Effector CD4-positive, alpha-beta T cell (primary cell): ENCODE data around the gene ZNF429.
"Not testable (repeated sequence)": the region's sequence is repeated elsewhere in the genome, so short reads cannot be mapped to it uniquely, and the experiment has no call there.

Source experiments
- DNase-seq: peaks from one replicate; pipeline ENCODE4 v3.0.0-alpha.2; 2020

ZNF429 gene

DNA sequence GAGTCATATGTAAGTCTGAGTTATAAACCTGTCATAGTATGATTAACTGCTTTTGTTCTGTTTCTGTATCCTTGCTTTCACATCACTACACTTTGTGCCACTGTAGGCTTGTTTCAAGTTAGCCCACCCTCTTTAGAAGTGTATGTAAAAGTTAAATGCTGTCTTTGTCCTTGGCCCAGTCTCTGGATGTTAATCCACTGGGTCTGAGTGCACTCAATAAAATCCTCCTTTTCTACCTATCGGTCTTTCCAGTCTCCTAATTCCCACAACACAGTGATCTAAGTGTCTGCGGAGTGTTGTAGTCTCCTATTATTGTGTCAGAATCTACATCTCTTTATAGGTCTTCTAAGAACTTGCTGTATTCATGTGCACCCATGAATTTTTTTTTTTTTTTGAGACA lies 14.1 kb downstream of the ZNF429 start:
- DNase-seq, result no peak

DNA sequence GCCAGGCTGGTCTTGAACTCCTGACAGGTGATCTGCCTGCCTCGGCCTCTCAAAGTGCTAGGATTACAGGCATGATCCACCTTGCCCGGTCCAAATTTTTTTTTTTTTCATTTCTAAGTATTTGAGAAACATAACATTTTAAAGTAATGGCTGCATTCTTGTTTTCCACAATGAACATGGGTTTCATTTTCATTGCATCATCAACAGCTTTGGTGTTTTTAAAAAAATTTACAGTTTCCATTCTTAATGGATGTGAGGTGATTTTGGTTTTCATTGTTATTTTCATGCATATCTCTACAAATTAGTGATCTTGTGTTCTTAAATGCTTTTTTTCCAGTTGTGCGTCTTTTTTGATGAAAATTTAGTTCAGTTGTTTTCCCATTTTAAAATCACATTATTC lies 27.5 kb downstream of the ZNF429 start:
- DNase-seq, result no peak

DNA sequence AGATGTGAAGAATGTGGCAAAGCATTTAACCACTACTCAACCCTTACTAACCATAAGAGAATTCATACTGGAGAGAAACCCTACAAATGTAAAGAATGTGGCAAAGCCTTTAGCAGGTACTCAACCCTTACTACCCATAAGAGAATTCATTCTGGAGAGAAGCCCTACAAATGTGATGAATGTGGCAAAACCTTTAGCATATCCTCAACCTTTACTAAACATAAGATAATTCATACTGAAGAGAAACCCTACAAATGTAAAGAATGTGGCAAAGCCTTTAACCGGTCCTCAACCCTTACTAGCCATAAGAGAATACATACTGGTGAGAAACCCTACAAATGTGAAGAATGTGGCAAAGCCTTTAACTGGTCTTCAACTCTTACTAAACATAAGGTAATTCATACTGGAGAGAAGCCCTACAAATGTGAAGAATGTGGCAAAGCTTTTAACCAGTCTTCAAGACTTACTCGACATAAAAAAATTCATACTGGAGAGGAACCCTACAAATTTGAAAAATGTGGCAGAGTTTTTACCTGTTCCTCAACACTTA lies 31.4 kb downstream of the ZNF429 start:
- not testable (repeated sequence) for DNase-seq

DNA sequence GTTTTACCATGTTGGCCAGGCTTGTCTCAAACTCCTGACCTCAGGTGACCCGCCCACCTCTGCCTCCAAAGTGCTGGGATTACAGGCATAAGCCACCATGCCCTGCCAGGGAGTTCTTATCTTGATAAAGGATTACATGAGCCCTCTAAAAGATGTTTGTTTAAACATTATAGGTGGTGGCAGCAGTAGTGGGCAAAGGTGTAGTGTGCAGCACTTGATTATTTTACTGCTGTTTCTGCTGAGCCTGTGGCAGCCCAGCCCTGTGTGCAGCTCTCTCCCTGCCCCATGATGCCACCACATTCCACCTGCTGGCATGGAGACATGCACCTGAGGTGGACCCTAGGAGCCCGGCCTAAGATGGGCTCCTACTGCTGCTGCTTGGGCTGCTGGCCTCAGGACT lies 54.0 kb downstream of the ZNF429 start:
- no peak for DNase-seq

DNA sequence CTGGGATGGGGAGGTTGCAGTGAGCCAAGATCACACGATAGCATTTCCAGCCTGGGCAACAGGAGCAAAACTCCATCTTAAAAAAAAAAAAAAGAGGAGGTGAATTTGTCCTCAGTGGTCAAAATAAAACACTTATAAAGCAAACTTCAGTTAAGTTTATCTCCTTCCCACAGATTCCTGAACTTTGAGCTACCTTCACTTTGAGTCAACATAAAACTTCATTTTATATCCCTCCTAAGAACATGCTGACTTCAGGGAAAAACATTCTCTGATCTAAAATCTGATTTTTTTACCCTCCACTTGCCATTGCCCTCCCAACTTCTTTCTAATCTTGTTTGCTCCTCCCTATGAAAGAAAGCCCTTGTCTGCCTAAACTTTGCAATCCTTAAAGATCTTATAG lies 59.0 kb downstream of the ZNF429 start:
- no peak for DNase-seq

DNA sequence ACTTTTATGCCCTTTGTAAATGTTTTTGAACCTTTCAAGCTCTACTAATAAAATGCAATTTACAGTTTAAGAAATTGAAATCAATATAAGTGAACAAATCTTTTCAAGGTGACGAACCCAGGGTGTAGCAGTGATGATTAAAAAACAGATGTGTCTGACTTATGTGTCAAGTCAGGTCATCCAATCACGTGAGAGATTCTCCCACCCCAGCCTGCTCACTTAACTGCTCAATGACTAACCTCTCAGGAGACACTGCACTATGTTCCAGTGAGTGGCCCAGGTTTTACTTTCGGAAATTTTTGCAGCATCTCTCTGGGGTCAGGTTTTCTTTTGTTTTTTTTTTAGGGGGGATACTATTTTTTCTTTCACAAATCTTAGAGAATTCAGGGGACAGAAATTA lies 60.7 kb downstream of the ZNF429 start:
- DNase-seq, result no peak

DNA sequence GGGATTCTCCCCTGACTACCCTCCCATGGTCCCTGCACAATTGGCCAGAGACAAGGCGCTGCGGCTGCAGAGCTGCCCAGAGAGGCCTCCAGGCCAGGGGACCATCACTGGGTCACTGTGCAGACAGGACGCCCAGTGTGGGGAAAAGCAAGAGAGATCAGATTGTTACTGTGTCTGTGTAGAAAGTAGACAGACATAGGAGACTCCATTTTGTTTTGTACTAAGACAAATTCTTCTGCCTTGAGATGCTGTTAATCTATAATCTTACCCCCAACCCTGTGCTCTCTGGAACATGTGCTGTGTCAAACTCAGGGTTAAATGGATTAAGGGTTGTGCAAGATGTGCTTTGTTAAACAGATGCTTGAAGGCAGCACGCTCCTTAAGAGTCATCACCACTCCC lies 62.4 kb downstream of the ZNF429 start:
- DNase-seq, result not testable (repeated sequence)

DNA sequence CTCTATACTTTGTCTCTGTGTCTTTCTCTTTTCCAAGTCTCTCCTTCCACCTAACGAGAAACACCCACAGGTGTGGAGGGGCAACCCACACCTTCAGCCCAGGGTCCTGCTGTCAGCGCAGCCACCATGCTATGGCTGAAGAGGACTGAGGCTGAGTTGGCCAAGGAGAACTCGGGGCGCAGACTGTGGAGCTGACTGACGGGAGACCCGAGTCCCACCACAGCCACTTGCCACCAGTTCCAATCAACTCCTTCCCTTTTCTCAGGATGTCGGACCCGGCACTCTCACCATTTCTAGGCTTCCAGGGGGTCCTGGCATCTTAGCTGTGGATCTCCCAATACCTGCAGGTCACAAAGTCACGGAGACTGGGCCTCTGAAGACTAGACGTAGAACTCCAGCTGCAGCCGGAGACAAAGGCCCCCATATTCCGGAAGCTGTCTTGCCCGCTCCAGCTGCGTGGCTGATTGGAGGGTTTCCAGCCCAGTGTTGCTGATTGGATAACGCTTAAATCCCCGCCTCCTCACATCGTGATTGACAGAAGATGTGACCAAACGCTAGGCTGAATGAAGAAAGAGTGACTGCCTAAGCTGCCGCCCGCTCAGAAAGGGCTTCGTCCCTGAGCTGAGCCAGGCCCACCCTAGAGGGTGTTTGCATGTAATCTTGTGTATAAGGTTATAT lies 63.6 kb downstream of the ZNF429 start:
- peak; percentile 87 for DNase-seq

DNA sequence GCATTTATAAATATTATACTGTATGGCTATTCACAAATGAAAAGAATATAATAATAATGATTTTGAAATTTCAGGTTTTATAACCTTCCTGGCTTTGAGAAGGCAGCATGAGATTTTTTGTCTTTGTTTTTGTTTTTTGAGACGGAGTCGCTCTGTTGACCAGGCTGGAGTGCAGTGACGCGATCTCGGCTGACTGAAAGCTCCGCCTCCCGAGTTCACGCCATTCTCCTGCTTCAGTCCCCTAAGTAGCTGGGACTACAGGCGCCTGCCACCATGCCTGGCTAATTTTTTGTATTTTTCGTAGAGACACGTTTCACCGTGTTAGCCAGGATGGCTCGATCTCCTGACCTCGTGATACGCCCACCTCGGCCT lies 64.1 kb downstream of the ZNF429 start:
- DNase-seq, result peak; percentile 47

DNA sequence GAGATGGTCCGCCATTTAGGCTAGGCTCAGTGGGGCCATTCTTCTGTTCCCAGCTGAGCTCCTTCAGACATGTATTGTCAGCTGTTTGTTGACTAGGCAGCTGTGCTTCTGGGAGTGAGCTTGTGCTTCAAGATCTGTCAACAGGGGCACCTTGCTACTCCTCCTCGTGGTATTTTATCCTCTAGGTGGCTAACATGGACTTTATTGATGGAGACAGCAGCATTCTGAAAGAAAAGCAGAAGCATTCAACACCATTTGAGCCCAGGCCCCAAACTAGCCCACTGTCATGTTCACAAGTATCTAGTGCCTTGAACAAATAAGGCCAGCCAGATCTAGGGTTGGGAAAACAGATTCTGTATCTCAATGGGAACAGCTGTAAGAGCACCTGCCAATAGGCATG lies 65.9 kb downstream of the ZNF429 start:
- no peak for DNase-seq

DNA sequence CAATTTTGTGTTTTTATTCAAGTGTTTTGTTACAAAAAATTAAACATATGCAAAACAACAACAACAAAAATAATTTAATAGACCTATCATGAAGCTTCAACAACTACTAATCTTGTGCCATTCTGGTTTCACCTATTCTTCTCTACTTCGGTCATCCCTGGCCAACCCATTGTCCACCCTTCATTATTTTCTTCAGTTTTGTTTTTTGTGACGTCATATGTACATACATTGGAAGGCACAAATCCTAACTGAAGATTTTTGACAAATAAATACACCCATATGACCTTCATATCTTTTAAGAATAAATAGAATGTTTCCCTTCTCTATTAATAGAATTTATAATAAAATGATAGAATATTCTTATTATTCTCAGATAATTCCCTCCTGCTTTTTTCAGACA lies 69.2 kb downstream of the ZNF429 start:
- no peak for DNase-seq

DNA sequence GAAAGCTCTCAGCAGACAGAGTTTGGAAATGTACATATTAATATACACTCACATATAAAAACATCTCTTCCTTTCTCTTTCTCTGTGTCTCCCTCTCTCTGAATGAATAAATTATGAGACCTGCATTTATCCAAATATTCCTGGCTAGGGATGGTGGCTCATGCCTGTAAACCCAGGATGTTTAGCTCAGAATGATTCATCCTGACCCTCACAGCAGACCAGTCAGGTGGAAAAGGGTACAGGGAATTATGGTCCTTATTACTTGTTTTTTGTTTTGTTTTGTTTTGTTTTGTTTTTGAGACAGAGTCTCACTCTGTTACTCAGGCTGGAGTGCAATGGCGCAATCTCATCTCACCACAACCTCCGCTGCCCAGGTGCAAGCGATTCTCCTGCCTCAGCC lies 71.1 kb downstream of the ZNF429 start:
- no peak for DNase-seq

DNA sequence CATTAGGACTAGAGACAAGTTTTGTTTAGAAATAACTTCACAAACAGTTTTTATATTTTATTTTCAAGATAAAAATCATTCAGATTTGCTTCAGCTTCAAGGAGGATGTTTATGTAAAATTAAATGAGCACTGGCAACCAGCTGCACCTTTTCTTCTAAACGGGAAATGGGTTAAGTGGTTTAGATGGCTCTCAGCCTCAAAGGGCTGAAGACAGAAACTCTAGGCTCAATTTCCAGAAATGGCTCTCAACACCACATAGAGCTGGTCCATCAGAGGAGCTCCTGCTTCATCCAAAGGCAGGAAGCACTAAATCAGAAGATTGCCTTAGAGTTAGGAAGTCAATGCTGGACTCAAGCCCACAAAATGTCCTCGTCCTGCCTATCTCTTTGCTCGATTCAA lies 74.7 kb downstream of the ZNF429 start:
- no peak for DNase-seq

DNA sequence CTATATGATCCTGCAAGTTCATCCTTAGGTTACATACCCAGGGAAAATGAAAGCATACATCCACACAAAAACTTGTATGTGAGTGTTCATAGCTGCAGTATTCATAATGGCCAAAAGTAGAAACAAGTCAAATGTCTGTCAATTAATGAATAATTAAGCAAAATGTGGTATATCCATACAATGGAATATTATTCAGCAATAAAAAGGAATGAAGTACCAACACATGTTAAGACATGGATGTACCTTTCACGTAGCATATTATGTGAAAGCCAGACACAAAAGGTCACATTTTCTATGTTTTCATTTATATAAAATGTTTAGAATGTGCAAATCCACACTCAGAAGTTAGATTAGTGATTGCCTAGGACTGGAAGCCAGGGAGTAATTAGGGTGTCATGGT lies 75.4 kb downstream of the ZNF429 start:
- no peak for DNase-seq

DNA sequence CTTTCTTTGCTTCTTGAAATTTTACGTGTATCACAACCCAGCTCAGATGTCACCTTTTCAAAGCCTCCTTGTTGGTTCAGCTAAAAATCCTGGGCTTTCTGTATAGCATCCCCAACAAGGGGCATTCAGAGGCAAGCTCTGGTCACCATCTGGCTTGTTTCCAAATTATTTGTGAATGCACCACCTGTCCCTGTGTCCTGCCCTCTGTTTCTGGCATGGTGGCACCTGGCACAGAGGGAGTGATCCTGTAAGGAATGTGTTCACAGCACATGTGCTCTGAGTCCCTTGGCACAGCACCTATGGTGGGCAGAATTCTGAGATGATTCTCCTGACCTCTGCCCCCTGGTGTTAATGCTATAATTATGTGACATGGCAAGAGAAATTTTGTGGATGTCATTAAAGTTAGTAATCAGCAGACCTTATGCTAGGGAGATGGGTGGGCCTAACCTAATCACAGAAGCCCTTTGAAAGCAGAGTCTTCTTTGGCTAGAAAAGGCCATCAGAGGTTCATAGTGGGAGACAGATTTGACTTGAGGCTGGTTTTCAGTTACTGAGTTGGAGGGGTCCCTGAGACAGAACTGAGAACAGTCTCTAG lies 76.3 kb downstream of the ZNF429 start:
- DNase-seq, result no peak

DNA sequence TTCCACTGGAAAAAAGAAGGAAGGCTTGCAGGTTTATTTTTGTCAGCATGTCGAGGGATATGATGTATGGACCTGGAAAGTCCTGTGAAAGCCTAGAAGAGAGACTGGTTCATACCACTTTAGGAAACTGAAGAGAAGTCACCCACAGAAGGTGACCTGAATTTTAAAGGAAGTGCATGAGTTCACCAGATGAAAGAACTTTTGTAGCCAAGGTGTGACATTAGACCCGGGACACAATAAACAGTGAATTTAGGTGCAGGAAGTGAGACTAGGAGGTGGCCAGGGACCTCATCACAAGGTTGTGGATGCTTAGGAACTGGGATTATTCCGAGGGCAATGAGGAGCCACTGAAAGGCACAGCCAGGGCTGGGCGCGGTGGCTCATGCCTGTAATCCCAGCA lies 79.1 kb downstream of the ZNF429 start:
- no peak for DNase-seq

DNA sequence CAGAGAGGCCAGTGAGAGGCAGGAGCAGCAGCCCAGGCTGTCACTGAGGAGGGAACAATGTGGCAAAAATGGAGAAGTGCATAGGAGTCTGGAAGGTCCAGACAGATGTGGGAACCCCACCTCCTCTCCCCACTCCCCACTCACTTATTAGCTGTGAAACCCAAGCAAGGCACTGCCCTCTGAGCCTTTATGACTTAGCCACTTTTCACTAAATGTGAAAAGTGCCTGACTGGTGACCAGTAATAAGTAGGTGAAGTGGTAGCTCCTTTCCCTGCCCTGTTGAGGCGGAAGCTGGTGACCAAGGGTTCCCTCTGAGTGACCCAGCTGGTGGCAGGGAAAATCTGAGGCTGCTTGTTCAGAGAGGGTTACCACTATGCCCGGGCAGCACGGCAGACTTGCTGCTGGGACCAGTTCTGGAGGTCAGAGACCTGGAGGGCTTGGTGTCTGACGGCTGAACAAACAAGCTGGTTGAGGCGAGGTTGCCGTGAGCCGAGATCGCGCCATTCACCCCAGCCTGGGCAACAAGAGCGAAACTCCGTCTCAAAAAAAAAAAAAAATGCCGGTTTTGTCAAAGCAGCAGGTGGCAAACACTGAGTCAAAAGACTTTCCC lies 80.0 kb downstream of the ZNF429 start:
- no peak for DNase-seq

DNA sequence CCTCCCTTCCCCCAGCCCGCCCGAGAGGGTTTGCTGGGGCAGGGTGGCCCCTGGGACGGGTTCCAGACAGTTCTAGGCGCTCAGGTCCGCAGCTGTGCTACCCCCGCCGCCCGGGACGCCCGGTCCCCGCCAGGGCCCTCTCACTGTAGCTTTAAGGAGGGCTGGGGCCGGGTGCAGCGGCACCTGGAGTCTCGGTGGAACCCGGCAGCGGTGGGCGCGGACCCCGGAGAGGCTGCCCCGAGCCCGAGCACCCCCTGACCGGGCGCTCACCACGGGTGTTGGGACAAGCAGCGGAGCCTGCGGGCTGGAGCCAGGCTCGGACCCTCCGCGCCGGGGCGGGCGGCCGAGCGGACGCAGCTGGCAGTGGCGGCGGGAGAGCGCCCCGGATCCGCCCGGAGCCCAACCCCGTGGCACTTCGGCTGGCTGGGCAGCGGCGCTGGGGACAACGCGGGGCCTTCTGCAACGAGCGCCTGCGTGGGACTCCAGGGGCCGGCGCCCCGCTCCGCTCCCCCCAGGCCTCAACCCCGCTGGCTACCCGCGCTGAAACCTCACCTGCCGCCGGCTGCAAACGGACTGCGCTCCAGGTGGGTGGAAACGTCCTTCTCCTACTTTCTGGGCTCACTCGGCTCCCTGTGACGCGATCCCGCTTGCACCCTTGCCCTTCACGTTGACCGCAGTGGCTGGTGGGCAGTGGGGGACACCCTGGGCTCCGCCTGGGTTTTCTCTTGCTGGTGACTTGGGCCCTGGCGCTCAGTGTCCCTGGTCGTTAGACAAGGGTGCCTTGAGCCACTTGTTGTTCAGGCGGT lies 81.1 kb downstream of the ZNF429 start:
- no peak for DNase-seq

DNA sequence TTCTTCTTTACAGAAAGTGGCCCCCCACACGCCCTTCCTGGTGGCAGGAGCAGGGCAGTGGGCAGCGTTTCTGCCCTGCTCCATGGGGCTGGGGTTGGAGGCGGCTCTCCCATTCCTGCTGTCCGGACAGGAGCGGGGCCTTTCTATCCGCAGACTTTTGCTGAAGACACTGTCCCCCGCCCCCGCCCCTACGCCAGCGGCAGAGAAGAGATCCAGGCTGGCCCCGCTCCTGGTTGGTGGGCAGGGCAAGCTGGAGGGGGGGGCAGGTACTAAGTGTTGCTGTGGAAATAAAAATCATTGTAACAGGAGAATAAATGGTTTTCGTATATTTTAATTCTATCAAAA lies 81.7 kb downstream of the ZNF429 start:
- DNase-seq, result no peak

DNA sequence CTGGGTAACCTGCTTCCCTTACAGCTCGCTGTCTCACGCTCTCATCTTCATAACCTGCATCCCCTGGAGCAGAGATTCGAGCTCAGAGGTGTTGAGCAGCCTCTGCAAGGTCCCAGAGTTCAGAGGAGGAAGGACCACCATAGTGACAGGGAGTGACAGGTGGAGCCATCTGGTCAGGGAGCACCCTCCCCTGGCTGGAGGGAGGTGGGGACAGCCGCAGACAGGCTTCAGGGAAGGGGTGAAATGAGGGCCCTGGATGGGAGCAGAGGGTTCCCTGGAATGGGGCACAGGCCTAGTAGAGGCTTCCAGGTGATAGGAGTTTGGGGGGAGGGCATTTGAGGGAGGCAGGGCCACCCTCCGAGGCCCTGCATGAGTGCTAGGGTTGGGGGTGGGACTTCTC lies 82.1 kb downstream of the ZNF429 start:
- no peak for DNase-seq

DNA sequence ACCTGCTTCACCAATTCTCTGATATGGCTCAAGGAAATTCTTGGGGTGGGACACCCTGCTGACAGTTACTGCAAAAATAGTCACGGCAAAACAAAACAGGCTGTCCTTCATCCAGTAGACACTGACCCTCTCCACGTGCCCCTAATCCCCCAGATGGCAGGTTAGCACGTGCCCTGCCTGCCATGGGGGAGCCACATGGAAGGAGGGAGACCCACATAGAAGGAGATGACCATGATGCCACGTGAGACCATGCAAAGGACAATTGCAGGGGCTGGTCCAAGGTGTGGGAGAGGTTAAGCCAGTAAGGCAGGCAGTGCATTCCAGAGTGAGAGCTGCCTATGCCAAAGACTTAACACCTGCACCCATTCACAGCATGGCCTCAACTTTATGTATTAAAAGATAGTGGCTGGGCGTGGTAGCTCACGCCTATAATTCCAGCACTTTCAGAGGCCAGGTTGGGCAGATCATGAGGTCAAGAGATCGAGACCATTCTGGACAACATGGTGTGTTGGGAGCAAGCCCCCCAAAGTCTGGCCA lies 82.7 kb downstream of the ZNF429 start:
- DNase-seq, result no peak

DNA sequence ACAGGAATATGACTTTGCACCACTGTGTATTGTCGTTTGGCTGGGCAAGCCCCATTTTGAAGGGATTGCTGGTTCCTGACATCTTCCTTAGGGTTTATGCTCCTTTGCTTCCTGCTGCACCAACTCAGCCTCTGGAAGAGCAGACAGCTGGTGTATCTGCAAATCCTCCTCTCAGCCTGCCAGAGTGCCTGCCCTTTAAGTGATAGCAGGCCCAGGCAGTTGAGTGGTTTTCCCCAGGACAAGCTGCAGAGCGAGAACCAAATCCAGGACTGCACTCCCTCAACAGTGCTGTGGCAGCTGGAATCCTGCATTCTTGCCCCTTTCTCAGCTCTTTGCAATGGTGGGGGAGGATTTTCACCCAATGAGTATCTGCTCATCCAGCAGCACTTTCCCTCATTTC lies 85.5 kb downstream of the ZNF429 start:
- DNase-seq, result no peak

DNA sequence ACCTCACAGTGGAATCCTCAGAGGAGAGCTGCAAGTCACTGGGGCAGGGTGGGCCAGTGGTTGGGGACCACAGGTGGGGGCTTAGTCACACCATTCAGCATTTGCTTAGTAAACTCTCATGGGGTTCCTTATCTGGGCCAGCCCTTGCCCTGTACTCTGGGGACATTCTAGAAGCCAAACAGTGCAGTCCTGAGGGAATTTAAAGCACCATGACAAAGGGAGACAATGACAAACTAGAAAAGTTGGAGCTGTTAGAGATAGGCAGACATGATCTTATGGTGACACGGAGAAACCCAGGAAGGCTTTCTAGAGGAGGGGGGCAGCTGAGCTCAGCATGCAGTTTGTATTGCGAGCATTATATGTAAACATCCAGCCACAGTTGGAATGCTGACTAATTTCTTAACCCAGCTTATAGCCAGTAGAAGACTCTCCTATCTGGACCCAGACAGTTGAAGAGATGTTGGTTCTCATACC lies 87.6 kb downstream of the ZNF429 start:
- no peak for DNase-seq
